Suprapubic skin (tissue), 4 donors: ENCODE results near the gene KLHL12. TPM values are rescaled to one million over a fixed set of nuclear protein-coding genes. Genes with fewer than 3 reads are reported as not detected.
A peak's percentile ranks its signal among the peaks of the same experiment; 100 is the strongest.

Experiments
- DNase-seq, 2 donors: peaks; one replicate each; pipeline ENCODE4 v3.0.0-alpha.2; 2019; ENCODE audit warnings: low spot score in 2 of 2
- H3K27ac ChIP-seq: fragments of 200-600 bp; sonication (generic); one replicate; pipeline ENCODE4 v1.5.1; 2019
- H3K27me3 ChIP-seq: fragments of 200-600 bp; sonication (generic); one replicate; pipeline ENCODE4 v1.5.1; 2019
- H3K36me3 ChIP-seq: fragments of 200-600 bp; sonication (generic); one replicate; pipeline ENCODE4 v1.5.1; 2019
- H3K4me1 ChIP-seq: fragments of 200-600 bp; sonication (generic); one replicate; pipeline ENCODE4 v1.5.1; 2019
- H3K4me3 ChIP-seq: fragments of 200-600 bp; sonication (generic); one replicate; pipeline ENCODE4 v1.5.1; 2019; ENCODE audit warnings: mild to moderate bottlenecking
- H3K9me3 ChIP-seq: fragments of 200-600 bp; sonication (generic); one replicate; pipeline ENCODE4 v1.5.1; 2019
- CTCF ChIP-seq, 2 donors: fragments of 200-600 bp in 1 of 2; fragments of 450-650 bp in 1 of 2; sonication (generic) in 1 of 2; IDR thresholded peaks; one replicate each; pipeline ENCODE4 v1.5.1; 2016 to 2019; ENCODE audit warnings: antibody characterized with exemption in 2 of 2, mild to moderate bottlenecking in 1 of 2, moderate library complexity in 1 of 2
- EP300 ChIP-seq: sonication (generic); formaldehyde crosslinking; IDR thresholded peaks from one replicate; pipeline ENCODE4 v1.6.1; 2017; ENCODE audit warnings: antibody characterized with exemption
- POLR2A ChIP-seq, 2 donors: fragments of 450-650 bp; IDR thresholded peaks; one replicate each; pipeline ENCODE4 v1.6.1; 2017; ENCODE audit warnings: antibody characterized with exemption in 2 of 2, mild to moderate bottlenecking in 2 of 2, moderate library complexity in 2 of 2
- POLR2AphosphoS5 ChIP-seq, 3 donors: sonication (generic); formaldehyde crosslinking; IDR thresholded peaks; one replicate each; pipeline ENCODE4 v1.6.1; 2017; ENCODE audit warnings: antibody characterized with exemption in 3 of 3
- WGBS: methylation state at CpG from one replicate; pipeline ENCODE4 v1.1.5; 2018; 5-methylcytosine and 5-hydroxymethylcytosine counted together
- total RNA-seq, 4 donors: library from RNA; depleted of rRNA; stranded (reverse); fragments of >200 nt; gene quantifications; one replicate each; pipeline ENCODE4 v1.1.0, GENCODE V29; 2016

The KLHL12 gene
- total RNA-seq, 4 donors from 2014 or later = 13.4 to 19.6 (median 15.1) TPM

GRCh38 chr1:202968351-202968750, 41.3 kb upstream of the KLHL12 start:
- no peaks in the 10 kb centered on the region for H3K9me3 ChIP-seq
- TF ChIP-seq EP300 (no peak), CTCF (IDR thresholded peaks at IDR 0.05) (no peak), POLR2AphosphoS5 (IDR thresholded peaks at IDR 0.05) (no peak), POLR2A (IDR thresholded peaks at IDR 0.05) (no peak)
- peak overlapping the region; percentile 84 for H3K4me3 ChIP-seq
- peaks cover 9% of the 10 kb centered on the region for H3K36me3 ChIP-seq
- DNase-seq = no peak
- whole genome bisulfite sequencing = 56% methylated on average over 3 of the region's 3 CpGs
- peak overlapping the region; percentile 40 for H3K27ac ChIP-seq
- H3K27me3 ChIP-seq = no peaks in the 10 kb centered on the region
- H3K4me1 ChIP-seq = peaks cover 47% of the 10 kb centered on the region

GRCh38 chr1:202967684-202968281, 40.7 kb upstream of the KLHL12 start:
- no peak for TF ChIP-seq EP300
- no peak for TF ChIP-seq POLR2AphosphoS5 (IDR thresholded peaks at IDR 0.05)
- no peak for TF ChIP-seq CTCF (IDR thresholded peaks at IDR 0.05)
- no peak for TF ChIP-seq POLR2A (IDR thresholded peaks at IDR 0.05)
- Histone ChIP-seq H3K27me3 (no peaks in the 10 kb centered on the region), H3K4me3 (peak overlapping the region; percentile 84), H3K4me1 (peaks cover 47% of the 10 kb centered on the region), H3K9me3 (no peaks in the 10 kb centered on the region), H3K27ac (peak overlapping the region; percentile 93), H3K36me3 (peaks cover 13% of the 10 kb centered on the region)
- no peak for DNase-seq
- WGBS = 13% methylated on average over 21 of the region's 21 CpGs

- DNase-seq = no peak
- no peaks in the 10 kb centered on the region for H3K27me3 ChIP-seq
- H3K27ac ChIP-seq = peak overlapping the region; percentile 93
- H3K36me3 ChIP-seq = peaks cover 27% of the 10 kb centered on the region
- no peaks in the 10 kb centered on the region for H3K9me3 ChIP-seq
- 34% methylated on average over 17 of the region's 18 CpGs for WGBS
- TF ChIP-seq POLR2AphosphoS5 (IDR thresholded peaks at IDR 0.05) (no peak), EP300 (no peak), CTCF (IDR thresholded peaks at IDR 0.05) (no peak), POLR2A (IDR thresholded peaks at IDR 0.05) (no peak)
- peaks cover 47% of the 10 kb centered on the region for H3K4me1 ChIP-seq
- H3K4me3 ChIP-seq = peak overlapping the region; percentile 84
These were observed 39.2 kb upstream of the KLHL12 start for GRCh38 chr1:202966006-202966898.

- DNase-seq = no peak
- WGBS = 69% methylated on average over 3 of the region's 3 CpGs
- no peak for TF ChIP-seq POLR2A (IDR thresholded peaks at IDR 0.05)
- Histone ChIP-seq H3K9me3 (no peaks in the 10 kb centered on the region), H3K27me3 (no peaks in the 10 kb centered on the region), H3K36me3 (peaks cover 28% of the 10 kb centered on the region), H3K4me1 (peaks cover 47% of the 10 kb centered on the region), H3K27ac (peak overlapping the region; percentile 93), H3K4me3 (peak overlapping the region; percentile 84)
These were observed 38.4 kb upstream of the KLHL12 start for GRCh38 chr1:202965422-202965821.

GRCh38 chr1:202964791-202965410, 37.9 kb upstream of the KLHL12 start:
- Histone ChIP-seq H3K27me3 (no peaks in the 10 kb centered on the region), H3K4me3 (no peak overlapping the region), H3K4me1 (peaks cover 50% of the 10 kb centered on the region), H3K36me3 (peaks cover 28% of the 10 kb centered on the region), H3K9me3 (no peaks in the 10 kb centered on the region), H3K27ac (peak overlapping the region; percentile 93)
- TF ChIP-seq POLR2AphosphoS5 (IDR thresholded peaks at IDR 0.05) (no peak), EP300 (no peak), CTCF (IDR thresholded peaks at IDR 0.05) (no peak), POLR2A (IDR thresholded peaks at IDR 0.05) (no peak)
- 73% methylated on average over 6 of the region's 6 CpGs for whole genome bisulfite sequencing
- no peak for DNase-seq
